HG02588 (cell line): Measurements from ENCODE around the gene MTX1.
"Not testable (repeated sequence)": the region's sequence is repeated elsewhere in the genome, so short reads cannot be mapped to it uniquely, and the experiment has no call there.

ENCODE experiments used
- ATAC-seq: cut with Tn5 transposase; IDR thresholded peaks from one replicate; pipeline ENCODE4 v1.9.1; 2021; ENCODE audit warnings: mild to moderate bottlenecking, moderate library complexity; ENCODE audit not compliant: unreplicated experiment

MTX1 gene, protein sequence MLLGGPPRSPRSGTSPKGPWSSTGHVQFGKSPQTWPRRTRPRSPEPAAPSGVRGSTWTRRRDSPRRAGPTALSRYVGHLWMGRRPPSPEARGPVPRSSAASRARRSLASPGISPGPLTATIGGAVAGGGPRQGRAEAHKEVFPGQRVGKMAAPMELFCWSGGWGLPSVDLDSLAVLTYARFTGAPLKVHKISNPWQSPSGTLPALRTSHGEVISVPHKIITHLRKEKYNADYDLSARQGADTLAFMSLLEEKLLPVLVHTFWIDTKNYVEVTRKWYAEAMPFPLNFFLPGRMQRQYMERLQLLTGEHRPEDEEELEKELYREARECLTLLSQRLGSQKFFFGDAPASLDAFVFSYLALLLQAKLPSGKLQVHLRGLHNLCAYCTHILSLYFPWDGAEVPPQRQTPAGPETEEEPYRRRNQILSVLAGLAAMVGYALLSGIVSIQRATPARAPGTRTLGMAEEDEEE

DNA sequence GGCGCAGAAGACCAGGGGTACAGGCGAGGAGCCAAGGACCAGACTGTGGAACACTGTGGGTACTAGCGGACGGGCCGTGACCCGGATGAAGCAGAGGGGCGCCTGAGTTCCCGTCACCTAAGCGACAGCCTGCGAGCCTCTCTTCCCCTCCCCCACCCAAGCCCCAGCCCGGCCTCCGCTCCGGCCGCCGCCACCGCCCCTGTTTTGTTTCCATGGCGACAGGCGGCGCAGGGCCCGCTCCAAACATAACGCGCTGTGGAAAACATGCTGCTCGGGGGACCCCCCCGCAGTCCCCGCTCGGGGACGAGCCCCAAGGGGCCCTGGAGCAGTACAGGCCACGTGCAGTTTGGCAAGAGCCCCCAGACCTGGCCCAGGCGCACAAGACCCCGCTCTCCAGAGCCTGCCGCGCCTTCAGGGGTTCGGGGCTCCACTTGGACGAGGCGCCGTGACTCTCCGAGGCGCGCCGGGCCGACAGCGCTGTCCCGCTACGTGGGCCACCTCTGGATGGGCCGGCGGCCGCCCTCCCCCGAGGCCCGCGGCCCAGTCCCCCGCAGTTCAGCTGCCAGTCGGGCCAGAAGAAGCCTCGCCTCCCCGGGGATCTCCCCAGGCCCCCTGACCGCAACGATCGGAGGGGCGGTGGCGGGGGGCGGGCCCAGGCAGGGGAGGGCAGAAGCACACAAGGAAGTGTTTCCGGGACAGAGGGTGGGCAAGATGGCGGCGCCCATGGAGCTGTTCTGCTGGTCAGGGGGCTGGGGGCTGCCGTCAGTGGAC lies at the start of gene MTX1:
Gene MTX1, plus strand, starts transcription at position 155 of the 771 bp plus-strand sequence. Its CDS starts 110 bp downstream, at position 265.
- ATAC-seq: peak; percentile 77

- ATAC-seq: no peak
Observed at GRCh38 chr1:155158991-155159390, 49.5 kb upstream of the MTX1 start.

DNA sequence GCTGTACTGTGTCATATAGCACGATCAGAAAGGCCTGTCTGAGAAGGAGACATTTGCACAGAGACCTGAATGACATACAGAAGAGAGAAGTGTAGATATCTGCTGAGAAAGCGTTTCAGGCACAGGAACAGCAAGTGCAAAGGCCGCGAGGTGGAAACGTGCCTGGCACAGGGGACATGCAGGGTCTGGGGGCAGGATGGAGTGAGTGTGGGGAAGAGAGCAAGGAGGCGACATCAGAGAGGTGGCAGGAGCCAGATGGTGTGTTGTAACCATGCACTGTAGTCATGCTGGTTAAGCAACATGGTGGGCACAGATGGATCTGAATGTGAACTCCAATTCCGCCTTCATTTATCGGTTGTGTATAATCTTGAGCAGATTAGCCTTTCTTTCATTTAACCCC lies 48.4 kb upstream of the MTX1 start:
- ATAC-seq: no peak

GRCh38 chr1:155162631-155163030 lies 45.9 kb upstream of the MTX1 start:
- ATAC-seq: not testable (repeated sequence)

DNA sequence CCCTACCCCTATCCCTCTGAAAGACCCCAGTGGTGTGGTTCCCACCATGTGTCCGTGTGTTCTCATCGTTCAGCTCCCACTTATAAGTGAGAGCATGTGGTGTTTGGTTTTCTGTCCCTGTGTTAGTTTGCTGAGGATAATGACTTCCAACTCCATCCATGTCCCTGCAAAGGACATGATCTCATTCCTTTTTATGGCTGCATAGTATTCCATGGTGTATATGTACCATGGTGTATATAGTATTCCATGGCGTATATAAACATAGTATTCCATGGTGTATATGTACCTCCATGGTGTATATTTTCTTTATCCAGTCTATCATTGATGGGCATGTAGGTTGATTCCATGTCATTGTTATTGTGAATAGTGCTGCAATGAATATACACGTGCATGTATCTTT lies 44.7 kb upstream of the MTX1 start:
- not testable (repeated sequence) for ATAC-seq

GRCh38 chr1:155164625-155165024 lies 43.9 kb upstream of the MTX1 start:
- not testable (repeated sequence) for ATAC-seq

DNA sequence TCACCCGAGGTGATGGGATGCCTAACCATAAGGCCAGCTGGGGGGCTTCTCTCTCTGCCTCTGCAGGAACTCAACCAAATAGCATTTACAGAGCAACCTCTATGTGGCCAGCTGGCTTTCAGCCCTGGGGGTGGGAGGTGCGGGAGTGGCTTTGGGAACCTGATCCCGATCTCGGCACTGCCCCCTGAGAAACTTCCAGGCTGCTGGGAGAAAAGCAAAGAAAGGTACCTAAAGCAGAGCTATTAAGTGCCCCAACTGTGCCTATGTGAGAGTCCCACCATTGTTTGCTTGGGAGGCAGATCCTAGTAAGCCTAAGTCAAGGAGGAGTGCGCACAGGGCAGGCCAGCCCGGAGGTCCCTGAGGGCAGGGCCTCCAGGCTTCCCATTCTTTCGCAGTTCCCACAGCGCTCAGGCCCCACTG lies 42.4 kb upstream of the MTX1 start:
- no peak for ATAC-seq

- ATAC-seq: no peak
Observed at GRCh38 chr1:155166471-155167165, 41.9 kb upstream of the MTX1 start.

DNA sequence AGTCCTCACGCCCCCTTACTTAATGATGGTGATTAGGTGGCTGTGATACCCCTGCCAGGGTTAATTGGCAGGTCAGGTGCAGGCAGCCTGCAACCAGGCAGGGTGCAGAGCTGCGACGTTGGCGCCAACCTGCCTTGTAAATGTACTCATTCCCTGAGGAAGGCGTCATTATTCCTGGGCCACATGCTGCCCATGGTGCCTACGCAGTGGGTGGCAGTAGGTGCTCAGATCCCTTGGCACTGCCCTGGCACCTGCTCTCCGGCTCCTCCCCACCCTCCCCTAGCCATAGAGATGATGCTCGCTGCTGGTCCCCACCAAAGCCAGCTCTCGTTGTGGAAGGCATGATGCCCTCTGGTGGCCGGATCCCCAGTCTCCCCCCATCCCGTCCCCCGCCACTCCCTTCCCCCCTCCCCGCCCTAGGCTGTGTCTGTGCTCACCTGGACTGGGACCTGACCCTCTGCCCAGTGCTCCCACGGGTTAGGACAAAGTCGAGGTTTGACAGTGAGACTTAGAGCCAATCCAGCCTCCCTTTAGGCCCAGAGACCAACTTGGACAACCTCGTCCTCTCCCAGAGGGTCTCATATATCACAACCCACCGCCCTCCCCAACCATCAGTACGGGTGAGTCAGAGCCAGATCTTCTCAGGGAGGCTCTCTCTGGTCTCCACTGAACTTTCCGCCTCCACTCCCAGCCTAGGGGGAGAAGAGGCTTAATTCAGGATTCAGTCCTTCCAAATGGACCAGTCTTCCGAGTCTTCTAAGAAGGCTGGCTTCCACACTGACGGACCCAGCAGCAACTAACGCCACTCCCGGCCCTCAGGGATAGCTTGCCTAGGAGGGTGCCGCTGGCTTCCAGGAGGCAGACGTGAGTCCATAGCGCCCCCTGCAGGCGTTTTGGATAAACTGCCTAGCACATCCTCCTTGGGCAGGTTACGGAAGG lies 41.1 kb upstream of the MTX1 start:
- ATAC-seq: peak; percentile 51

- ATAC-seq: not testable (repeated sequence)
Observed at GRCh38 chr1:155168105-155168445, 40.4 kb upstream of the MTX1 start.

DNA sequence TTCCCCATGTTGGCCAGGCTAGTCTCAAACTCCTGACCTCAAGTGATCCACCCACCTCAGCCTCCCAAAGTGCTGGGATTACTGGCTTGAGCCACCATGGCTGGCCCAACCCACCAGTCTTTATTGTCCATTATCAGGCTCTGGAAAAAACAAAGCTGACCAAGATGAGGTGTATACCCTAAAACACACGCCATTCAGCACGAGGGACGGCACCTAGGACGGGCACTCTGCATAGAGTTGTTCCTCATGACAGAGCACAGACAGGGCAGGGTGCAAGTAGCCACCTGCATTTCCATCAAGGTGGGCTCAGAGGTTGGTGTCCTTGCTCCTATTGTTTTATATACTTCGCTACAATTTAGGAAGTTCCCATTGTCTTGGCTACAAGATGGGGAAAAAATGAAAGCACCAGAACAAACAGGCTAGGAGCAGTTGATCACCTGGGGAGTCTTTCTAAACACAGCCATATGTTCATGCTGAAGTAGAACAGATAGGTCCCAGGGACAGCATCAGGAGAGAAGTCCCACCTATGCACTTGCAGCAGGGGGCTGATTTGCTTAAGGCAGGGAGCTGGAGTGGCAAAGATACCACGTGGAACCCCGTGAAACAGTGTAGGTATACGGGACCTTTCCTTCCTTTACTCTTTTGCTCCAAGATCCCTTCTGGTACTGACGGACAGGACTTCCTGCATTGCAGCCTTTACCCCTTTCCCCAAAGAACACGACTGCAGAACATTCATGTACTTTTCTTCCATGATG lies 39.9 kb upstream of the MTX1 start:
- ATAC-seq: no peak

GRCh38 chr1:155169541-155169940 lies 39.0 kb upstream of the MTX1 start:
- no peak for ATAC-seq

GRCh38 chr1:155170101-155170785 lies 38.3 kb upstream of the MTX1 start:
- ATAC-seq: no peak

DNA sequence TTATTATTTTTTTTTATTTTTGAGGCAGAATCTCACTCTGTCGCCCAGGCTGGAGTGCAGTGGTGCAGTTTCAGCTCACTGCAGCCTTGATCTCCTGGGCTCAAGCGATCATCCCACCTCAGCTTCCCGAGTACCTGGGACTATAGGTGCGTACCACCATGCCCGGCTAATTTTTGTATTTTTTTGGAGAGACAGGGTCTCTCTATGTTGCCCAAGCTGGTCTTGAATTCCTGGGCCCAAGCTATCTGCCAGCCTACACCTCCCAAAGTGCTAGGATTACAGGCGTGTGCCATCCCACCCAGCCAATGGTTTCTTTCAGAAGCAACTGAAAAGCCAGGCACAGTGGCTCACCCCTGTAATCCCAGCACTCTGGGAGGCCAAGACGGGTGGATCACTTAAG lies 37.7 kb upstream of the MTX1 start:
- ATAC-seq: no peak

GRCh38 chr1:155171836-155172731 lies 36.4 kb upstream of the MTX1 start:
- no peak for ATAC-seq

DNA sequence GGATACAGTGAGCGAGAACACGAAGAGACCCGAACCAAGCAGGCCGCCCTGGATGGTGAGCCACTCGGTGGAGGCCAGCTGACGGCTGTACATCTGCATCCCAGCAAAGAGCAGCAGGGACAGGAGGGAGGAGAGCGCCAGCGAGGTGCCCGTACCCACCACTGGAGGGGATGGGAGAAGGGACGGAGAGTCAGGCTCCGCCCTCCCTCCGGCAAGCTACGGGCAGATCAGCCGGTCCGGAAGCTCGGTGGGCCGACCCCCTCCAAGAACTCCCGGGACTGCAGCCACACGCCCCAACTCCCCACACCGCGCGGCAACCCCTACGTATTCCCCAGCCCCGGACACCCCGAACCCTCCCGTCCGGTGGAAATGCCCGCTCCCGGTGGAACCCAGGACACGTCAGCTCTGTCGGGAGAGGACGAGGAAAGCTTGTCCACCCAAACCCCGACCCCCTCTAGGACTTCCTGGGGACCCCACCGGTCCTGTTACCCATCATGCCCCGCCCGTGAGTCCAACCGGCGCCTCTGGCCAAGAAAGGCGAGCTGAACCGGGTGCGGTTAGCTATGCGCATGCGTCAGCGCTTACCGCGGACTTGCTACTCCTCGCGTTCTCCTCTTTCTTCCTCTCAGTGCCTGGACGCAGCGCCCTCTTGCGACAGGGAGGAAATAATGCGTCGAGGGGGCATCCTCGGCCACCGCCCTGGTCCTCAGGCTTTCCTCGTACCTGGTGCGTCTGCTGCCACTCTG lies 35.6 kb upstream of the MTX1 start, which contains the start of gene KRTCAP2:
Gene KRTCAP2, minus strand, starts transcription at position 573 of the 746 bp plus-strand sequence. Its CDS starts 80 bp downstream, at position 493.
- peak; percentile 65 for ATAC-seq
